ENCODE data around the gene PCBP1.

DNA sequence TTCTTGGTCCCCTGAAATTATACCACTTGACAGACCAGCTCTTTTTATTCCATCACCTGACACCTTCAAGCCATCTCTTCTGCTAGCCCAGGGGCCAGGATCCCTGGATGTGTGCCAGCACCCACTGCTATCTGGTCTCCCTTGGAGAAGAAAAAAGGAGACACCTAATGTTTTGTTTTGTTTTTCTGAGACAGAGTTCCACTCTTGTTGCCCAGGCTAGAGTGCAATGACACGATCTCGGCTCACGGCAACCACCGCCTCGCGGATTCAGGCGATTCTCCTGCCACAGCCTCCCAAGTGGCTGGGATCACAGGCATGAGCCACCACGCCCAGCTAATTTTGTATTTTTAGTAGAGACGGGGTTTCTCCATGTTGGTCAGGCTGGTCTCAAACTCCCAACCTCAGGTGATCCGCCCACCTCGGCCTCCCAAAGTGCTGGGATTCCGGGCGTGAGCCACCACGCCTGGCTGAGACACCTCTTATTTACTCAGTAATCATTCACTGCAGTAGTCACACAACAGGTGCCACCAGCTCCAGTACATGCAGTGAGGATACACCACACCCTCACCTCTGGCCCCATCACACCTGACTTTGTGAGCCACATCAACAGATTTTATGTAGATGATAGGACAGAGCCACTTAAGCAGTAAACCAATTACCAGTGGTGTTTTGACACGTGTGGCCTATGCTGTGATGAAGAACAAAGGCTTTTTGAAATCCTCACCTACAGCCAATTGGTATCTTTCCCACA, 42.8 kb upstream of the PCBP1 start:
- TF ChIP-seq POLR2A (IDR thresholded peaks at IDR 0.05), result no peak
- no peak for TF ChIP-seq CTCF (IDR thresholded peaks at IDR 0.05)

All from upper lobe of left lung (tissue), 4 donors.